HCT116 (cell line): ENCODE measurements around the gene ERGIC3. TPM values are rescaled to one million over a fixed set of nuclear protein-coding genes. Genes with fewer than 3 reads are reported as not detected.

Source experiments
- ATAC-seq: fragments of 200-7000 bp; cut with Tn5 transposase; 2 replicates; pipeline ENCODE4 v1.9.1; 2020; ENCODE audit warnings: mild to moderate bottlenecking, moderate library complexity
- BruUV-seq: library from RNA; stranded (reverse); fragments of 400-500 nt; replicated peaks from 2 replicates; lab custom pipeline; 2021; lab: Mats Ljungman, UMichigan
- CTCF ChIA-PET: fragments of 300-600 bp; sonication (Branson Sonifier 250); formaldehyde crosslinking; loops from one replicate; lab custom pipeline; 2021; ENCODE audit warnings: antibody characterized with exemption; lab: Charles Lee
- POLR2A ChIA-PET: fragments of 300-600, 350-600 bp; sonication (Branson Sonifier 250); formaldehyde crosslinking; loops from one replicate; lab custom pipeline; 2021; ENCODE audit warnings: antibody characterized with exemption; lab: Charles Lee
- RAD21 ChIA-PET, 2 experiments: fragments of 300-600 bp; sonication (Branson Sonifier 250); formaldehyde crosslinking; loops; one replicate each; lab custom pipeline; 2023; ENCODE audit warnings: low total read pairs in 2 of 2; ENCODE audit not compliant: uncharacterized antibody in 2 of 2, unreplicated experiment in 2 of 2, low non-redundant PET in 1 of 2; lab: Charles Lee
- DNase-seq: peaks from one replicate; pipeline ENCODE4 v3.0.0-alpha.2; 2010; ENCODE audit warnings: low read depth, low spot score
- H2AFZ ChIP-seq: fragments of 200-600 bp; shearing (Covaris generic), sonication (generic); 2 replicates; pipeline ENCODE4 v1.6.1; 2017; ENCODE audit warnings: low read depth, mixed run types, mixed read lengths, antibody characterized with exemption, low read length; ENCODE audit not compliant: poor library complexity, severe bottlenecking
- H3K27ac ChIP-seq: 2 replicates; pipeline ENCODE4 v1.5.1; 2012; ENCODE audit warnings: low read depth, low read length
- H3K27me3 ChIP-seq: fragments of 200-600 bp; sonication (generic); 2 replicates; pipeline ENCODE4 v1.6.1; 2016; ENCODE audit warnings: mixed run types, low read length, mixed read lengths; ENCODE audit not compliant: insufficient read depth
- H3K36me3 ChIP-seq, 2 experiments: fragments of 200-500 bp in 1 of 2; fragments of 200-600 bp in 1 of 2; sonication (Bioruptor generic) in 1 of 2; sonication (generic) in 1 of 2; 2 replicates each; pipeline versions ENCODE4 v1.5.1 to v1.6.1; 2014 to 2016; ENCODE audit warnings: low read length in 2 of 2, inconsistent platforms in 1 of 2, mixed read lengths in 1 of 2, mixed run types in 1 of 2; ENCODE audit not compliant: insufficient read depth in 2 of 2, control insufficient read depth in 1 of 2
- H3K4me1 ChIP-seq, 2 experiments: fragments of 200-600 bp in 1 of 2; sonication (generic) in 1 of 2; 2 replicates each; pipeline versions ENCODE4 v1.5.1 to v1.6.1; 2012 to 2017; ENCODE audit warnings: low read length in 2 of 2, inconsistent platforms in 1 of 2, mild to moderate bottlenecking in 1 of 2, mixed read lengths in 1 of 2, mixed run types in 1 of 2, moderate library complexity in 1 of 2; ENCODE audit not compliant: insufficient read depth in 2 of 2, control insufficient read depth in 1 of 2
- H3K4me2 ChIP-seq: fragments of 200-600 bp; sonication (generic); 2 replicates; pipeline ENCODE4 v1.6.1; 2017; ENCODE audit warnings: mixed run types, low read length, mixed read lengths
- H3K4me3 ChIP-seq, 2 experiments: fragments of 200-600 bp in 1 of 2; sonication (generic) in 1 of 2; replicated peaks in 1 of 2; 2 replicates each; pipeline ENCODE4 v1.5.1; 2011 to 2016; ENCODE audit warnings: low read length in 2 of 2, control low read depth in 1 of 2, low read depth in 1 of 2, mild to moderate bottlenecking in 1 of 2, mixed read lengths in 1 of 2, mixed run types in 1 of 2
- H3K79me2 ChIP-seq: fragments of 200-600 bp; sonication (generic); 2 replicates; pipeline ENCODE4 v1.6.1; 2017; ENCODE audit warnings: mild to moderate bottlenecking, mixed run types, low read length, moderate library complexity, mixed read lengths; ENCODE audit not compliant: insufficient read depth
- H3K9ac ChIP-seq: fragments of 200-600 bp; sonication (generic); 2 replicates; pipeline ENCODE4 v1.6.1; 2016; ENCODE audit warnings: low read length, mixed read lengths
- H3K9me2 ChIP-seq: fragments of 200-600 bp; sonication (generic), shearing (Covaris generic); 2 replicates; pipeline ENCODE4 v1.6.1; 2017; ENCODE audit warnings: mixed run types, mild to moderate bottlenecking, moderate library complexity; ENCODE audit not compliant: insufficient read depth
- H3K9me3 ChIP-seq, 2 experiments: fragments of 200-500 bp in 1 of 2; fragments of 200-600 bp in 1 of 2; sonication (Bioruptor generic) in 1 of 2; sonication (generic) in 1 of 2; 2 replicates each; pipeline ENCODE4 v1.6.1; 2014 to 2017; ENCODE audit warnings: low read length in 2 of 2, mixed read lengths in 2 of 2, inconsistent platforms in 1 of 2, low read depth in 1 of 2, mild to moderate bottlenecking in 1 of 2, mixed run types in 1 of 2, moderate library complexity in 1 of 2; ENCODE audit not compliant: control insufficient read depth in 1 of 2, insufficient read depth in 1 of 2
- H4K20me1 ChIP-seq: fragments of 200-600 bp; sonication (generic), shearing (Covaris generic); 2 replicates; pipeline ENCODE4 v1.6.1; 2017; ENCODE audit warnings: mixed run types, mild to moderate bottlenecking, moderate library complexity; ENCODE audit not compliant: insufficient read depth
- CEBPB ChIP-seq: IDR thresholded peaks from 2 replicates; pipeline ENCODE4 v1.6.1; 2012; ENCODE audit warnings: low read depth
- EGR1 ChIP-seq: IDR thresholded peaks from 2 replicates; pipeline ENCODE4 v1.6.1; 2012; ENCODE audit warnings: low read depth
- ELF1 ChIP-seq: IDR thresholded peaks from 2 replicates; pipeline ENCODE4 v1.6.1; 2012; ENCODE audit warnings: low read depth, borderline replicate concordance
- EZH2 ChIP-seq: fragments of 200-600 bp; sonication (generic); IDR thresholded peaks from 2 replicates; pipeline ENCODE4 v1.6.1; 2017; ENCODE audit warnings: antibody characterized with exemption, mixed run types
- FOSL1 ChIP-seq: IDR thresholded peaks from 2 replicates; pipeline ENCODE4 v1.6.1; 2012; ENCODE audit warnings: low read depth
- JUND ChIP-seq: IDR thresholded peaks from 2 replicates; pipeline ENCODE4 v1.6.1; 2012
- POLR2A ChIP-seq: IDR thresholded peaks from 2 replicates; pipeline ENCODE4 v1.7.0; 2011; ENCODE audit warnings: borderline replicate concordance; ENCODE audit not compliant: insufficient read depth, insufficient read length; ENCODE audit errors: extremely low read depth
- POLR2AphosphoS5 ChIP-seq: IDR thresholded peaks from 2 replicates; pipeline ENCODE4 v1.6.1; 2011; ENCODE audit warnings: mild to moderate bottlenecking, low read depth, low read length, moderate library complexity
- RAD21 ChIP-seq: IDR thresholded peaks from 2 replicates; pipeline ENCODE4 v1.6.1; 2012; ENCODE audit warnings: low read depth, mild to moderate bottlenecking
- SIN3A ChIP-seq: IDR thresholded peaks from 2 replicates; pipeline ENCODE4 v1.6.1; 2012; ENCODE audit warnings: low read depth
- SP1 ChIP-seq: IDR thresholded peaks from 2 replicates; pipeline ENCODE4 v1.6.1; 2012; ENCODE audit warnings: low read depth
- SRF ChIP-seq: IDR thresholded peaks from 2 replicates; pipeline ENCODE4 v1.6.1; 2012; ENCODE audit warnings: low read depth
- TCF7L2 ChIP-seq: IDR thresholded peaks from 2 replicates; pipeline ENCODE4 v1.7.0; 2011; ENCODE audit warnings: borderline replicate concordance, inconsistent platforms; ENCODE audit not compliant: insufficient read depth, insufficient read length; ENCODE audit errors: extremely low read depth
- YY1 ChIP-seq: IDR thresholded peaks from 2 replicates; pipeline ENCODE4 v1.6.1; 2011; ENCODE audit warnings: low read length, low read depth, moderate library complexity, mild to moderate bottlenecking; ENCODE audit not compliant: insufficient replicate concordance; ENCODE audit errors: extremely low read depth
- ZFX ChIP-seq: fragments of 450-650 bp; IDR thresholded peaks from 2 replicates; pipeline ENCODE4 v1.6.1; 2017
- ZNF274 ChIP-seq: fragments of 200-500 bp; sonication (Bioruptor generic); IDR thresholded peaks from 2 replicates; pipeline ENCODE4 v1.6.1; 2014; ENCODE audit warnings: mild to moderate bottlenecking, low read depth, low read length, inconsistent platforms
- intact Hi-C: fragments of 100-400 bp; cut with micrococcal nuclease; formaldehyde crosslinking; loops from 2 replicates; pipeline ENCODE4 v1.10.0; 2022
- total RNA-seq: library from RNA; stranded (reverse); gene quantifications from one replicate; pipeline ENCODE4 v1.2.1, GENCODE V29; 2021; ENCODE audit not compliant: unreplicated experiment
- TF ChIP-seq, protein P1 (sequence below): IDR thresholded peaks from 2 replicates; pipeline ENCODE4 v1.6.1; 2012; ENCODE audit warnings: low read depth
- TF ChIP-seq, protein P2 (sequence below): IDR thresholded peaks from 2 replicates; pipeline ENCODE4 v1.6.1; 2012
- TF ChIP-seq, protein P3 (sequence below), 3 experiments: fragments of 200-600 bp in 1 of 3; sonication (generic) in 1 of 3; IDR thresholded peaks in 2 of 3; conservative IDR thresholded peaks in 1 of 3; 2 replicates each; pipeline ENCODE4 v1.5.1; 2012 to 2017; ENCODE audit warnings: low read depth in 2 of 3, low read length in 2 of 3, antibody characterized with exemption in 1 of 3, borderline replicate concordance in 1 of 3, control low read depth in 1 of 3, mild to moderate bottlenecking in 1 of 3, mixed read lengths in 1 of 3, mixed run types in 1 of 3, moderate library complexity in 1 of 3; ENCODE audit not compliant: insufficient read depth in 1 of 3
- TF ChIP-seq, protein P4 (sequence below): IDR thresholded peaks from 2 replicates; pipeline ENCODE4 v1.6.1; 2012

ERGIC3 gene
- total RNA-seq, 1 experiment from 2014 or later: 229 TPM

DNA sequence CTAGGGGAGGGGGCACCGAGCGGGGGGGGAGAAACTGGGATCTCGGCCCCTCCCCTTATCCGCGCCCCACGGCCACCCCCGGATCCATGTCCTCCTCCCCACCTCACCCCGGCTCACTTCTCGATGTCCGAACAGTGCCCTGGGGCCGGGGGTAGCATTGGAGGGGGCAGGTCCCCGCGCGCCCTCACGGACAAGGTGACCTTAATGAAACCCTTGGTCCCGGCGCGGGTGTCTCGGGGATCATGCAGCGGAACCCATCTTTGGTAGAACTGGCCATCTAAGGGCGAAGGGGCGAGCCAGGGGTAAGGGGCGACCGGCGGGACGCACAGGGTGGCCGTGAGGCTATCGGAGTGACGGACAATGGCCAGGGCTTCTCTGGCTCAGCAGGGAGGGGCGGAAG is 60.1 kb downstream of the ERGIC3 start:
- no peak for DNase-seq
- no peak for ATAC-seq
- POLR2A ChIA-PET: no interaction called here
- Histone ChIP-seq H4K20me1 (no peaks in the 10 kb centered on the region), H3K9ac (no peak overlapping the region), H3K9me2 (no peaks in the 10 kb centered on the region), H3K27ac (no peak overlapping the region), H3K4me3 (no peak overlapping the region), H3K36me3 (no peaks in the 10 kb centered on the region)
- CTCF ChIA-PET: no interaction called here
- RAD21 ChIA-PET: no interaction called here
- intact Hi-C loops: no loop called here
- TF ChIP-seq ZNF274 (no peak), TCF7L2 (no peak), SP1 (no peak), CEBPB (no peak), POLR2AphosphoS5 (no peak), FOSL1 (no peak), SRF (no peak), RAD21 (no peak), EGR1 (no peak), SIN3A (no peak), EZH2 (no peak), YY1 (no peak), POLR2A (no peak), ELF1 (no peak), JUND (no peak), ZFX (no peak)
- TF ChIP-seq, protein P1, sequence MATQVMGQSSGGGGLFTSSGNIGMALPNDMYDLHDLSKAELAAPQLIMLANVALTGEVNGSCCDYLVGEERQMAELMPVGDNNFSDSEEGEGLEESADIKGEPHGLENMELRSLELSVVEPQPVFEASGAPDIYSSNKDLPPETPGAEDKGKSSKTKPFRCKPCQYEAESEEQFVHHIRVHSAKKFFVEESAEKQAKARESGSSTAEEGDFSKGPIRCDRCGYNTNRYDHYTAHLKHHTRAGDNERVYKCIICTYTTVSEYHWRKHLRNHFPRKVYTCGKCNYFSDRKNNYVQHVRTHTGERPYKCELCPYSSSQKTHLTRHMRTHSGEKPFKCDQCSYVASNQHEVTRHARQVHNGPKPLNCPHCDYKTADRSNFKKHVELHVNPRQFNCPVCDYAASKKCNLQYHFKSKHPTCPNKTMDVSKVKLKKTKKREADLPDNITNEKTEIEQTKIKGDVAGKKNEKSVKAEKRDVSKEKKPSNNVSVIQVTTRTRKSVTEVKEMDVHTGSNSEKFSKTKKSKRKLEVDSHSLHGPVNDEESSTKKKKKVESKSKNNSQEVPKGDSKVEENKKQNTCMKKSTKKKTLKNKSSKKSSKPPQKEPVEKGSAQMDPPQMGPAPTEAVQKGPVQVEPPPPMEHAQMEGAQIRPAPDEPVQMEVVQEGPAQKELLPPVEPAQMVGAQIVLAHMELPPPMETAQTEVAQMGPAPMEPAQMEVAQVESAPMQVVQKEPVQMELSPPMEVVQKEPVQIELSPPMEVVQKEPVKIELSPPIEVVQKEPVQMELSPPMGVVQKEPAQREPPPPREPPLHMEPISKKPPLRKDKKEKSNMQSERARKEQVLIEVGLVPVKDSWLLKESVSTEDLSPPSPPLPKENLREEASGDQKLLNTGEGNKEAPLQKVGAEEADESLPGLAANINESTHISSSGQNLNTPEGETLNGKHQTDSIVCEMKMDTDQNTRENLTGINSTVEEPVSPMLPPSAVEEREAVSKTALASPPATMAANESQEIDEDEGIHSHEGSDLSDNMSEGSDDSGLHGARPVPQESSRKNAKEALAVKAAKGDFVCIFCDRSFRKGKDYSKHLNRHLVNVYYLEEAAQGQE: no peak
- TF ChIP-seq, protein P2, sequence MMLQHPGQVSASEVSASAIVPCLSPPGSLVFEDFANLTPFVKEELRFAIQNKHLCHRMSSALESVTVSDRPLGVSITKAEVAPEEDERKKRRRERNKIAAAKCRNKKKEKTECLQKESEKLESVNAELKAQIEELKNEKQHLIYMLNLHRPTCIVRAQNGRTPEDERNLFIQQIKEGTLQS: no peak
- TF ChIP-seq, protein P3, sequence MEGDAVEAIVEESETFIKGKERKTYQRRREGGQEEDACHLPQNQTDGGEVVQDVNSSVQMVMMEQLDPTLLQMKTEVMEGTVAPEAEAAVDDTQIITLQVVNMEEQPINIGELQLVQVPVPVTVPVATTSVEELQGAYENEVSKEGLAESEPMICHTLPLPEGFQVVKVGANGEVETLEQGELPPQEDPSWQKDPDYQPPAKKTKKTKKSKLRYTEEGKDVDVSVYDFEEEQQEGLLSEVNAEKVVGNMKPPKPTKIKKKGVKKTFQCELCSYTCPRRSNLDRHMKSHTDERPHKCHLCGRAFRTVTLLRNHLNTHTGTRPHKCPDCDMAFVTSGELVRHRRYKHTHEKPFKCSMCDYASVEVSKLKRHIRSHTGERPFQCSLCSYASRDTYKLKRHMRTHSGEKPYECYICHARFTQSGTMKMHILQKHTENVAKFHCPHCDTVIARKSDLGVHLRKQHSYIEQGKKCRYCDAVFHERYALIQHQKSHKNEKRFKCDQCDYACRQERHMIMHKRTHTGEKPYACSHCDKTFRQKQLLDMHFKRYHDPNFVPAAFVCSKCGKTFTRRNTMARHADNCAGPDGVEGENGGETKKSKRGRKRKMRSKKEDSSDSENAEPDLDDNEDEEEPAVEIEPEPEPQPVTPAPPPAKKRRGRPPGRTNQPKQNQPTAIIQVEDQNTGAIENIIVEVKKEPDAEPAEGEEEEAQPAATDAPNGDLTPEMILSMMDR (IDR thresholded peaks at IDR 0.05 in 2 of 3, conservative IDR thresholded peaks at IDR 0.05 in 1 of 3; ENCODE audit: borderline replicate concordance in 1 of 3, insufficient read depth in 1 of 3, low read depth in 2 of 3, low read length in 2 of 3): no peak
- TF ChIP-seq, protein P4, sequence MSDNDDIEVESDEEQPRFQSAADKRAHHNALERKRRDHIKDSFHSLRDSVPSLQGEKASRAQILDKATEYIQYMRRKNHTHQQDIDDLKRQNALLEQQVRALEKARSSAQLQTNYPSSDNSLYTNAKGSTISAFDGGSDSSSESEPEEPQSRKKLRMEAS: no peak
- TF ChIP-seq, all 23 proteins: peak for 0
- Histone ChIP-seq H3K4me1 (peaks cover 4 to 10% of the 10 kb centered on the region in 2 experiments), H3K27me3 (no peaks in the 10 kb centered on the region), H3K9me3 (no peaks in the 10 kb centered on the region), H3K4me2 (no peak overlapping the region), H2AFZ (no peak overlapping the region), H3K79me2 (no peaks in the 10 kb centered on the region)
- BruUV-seq: no TSS peak
